Pons (tissue), 1 donor: ENCODE data around the gene FCHSD2.
A peak's percentile ranks its signal among the peaks of the same experiment; 100 is the strongest.

Experiments used
- DNase-seq: peaks from one replicate; pipeline ENCODE4 v3.0.0-alpha.2; 2016; ENCODE audit warnings: low spot score

FCHSD2 gene

DNA sequence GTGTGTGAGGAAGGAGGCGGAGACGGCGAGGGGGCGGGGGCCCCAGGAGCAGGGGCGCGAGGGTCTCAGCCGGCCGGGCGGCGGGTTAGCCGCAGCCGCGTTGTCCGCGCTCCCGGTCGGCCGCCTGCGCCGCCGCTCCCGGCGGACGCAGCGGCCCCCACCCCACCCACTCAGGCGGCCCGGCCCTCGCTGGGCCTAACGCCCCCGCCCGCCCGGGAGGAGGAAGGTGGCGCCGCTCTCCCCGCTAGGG, at the start of gene FCHSD2:
Gene FCHSD2 (minus strand): TSS at position 191 of the 250 bp plus-strand sequence. CDS start 441 bp downstream, outside the sequence.
- no peak for DNase-seq

DNA sequence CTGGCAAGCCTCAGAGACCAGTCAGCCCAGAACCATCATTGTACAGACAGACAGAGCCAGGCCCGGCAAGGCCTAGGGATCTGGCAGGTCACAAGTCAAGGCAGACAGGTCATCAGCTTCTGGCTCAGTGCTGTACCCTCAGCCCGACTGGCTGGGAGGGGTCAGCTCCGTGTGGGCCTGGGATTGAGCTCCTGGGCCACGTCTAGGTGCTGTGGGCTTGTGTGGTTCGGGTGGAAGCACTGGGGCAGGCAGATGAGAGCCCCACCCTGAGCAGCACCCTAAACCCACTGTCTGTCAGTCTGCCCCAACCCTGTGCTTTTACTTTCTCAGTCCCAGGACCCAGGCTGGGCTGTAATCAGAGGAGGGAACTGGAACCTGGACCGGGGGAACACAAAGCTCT, 49.0 kb upstream of the FCHSD2 start:
- no peak for DNase-seq

DNA sequence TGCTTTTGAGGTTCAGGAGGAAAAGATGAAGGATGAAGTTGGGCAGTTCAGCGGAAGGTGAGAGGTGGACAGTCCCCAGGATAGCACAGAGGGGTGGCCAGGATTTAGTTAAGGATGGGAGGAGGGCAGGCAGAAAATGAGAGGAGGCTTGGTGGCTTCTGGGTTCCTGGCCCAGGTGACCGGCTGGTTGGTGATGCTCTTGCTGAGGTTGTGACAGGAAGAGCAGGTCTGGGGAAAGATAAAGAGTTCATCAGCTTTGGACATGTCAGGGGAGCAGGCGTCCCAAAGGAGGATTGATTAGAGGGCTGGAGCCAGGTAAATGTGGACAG, 48.4 kb upstream of the FCHSD2 start:
- no peak for DNase-seq

DNA sequence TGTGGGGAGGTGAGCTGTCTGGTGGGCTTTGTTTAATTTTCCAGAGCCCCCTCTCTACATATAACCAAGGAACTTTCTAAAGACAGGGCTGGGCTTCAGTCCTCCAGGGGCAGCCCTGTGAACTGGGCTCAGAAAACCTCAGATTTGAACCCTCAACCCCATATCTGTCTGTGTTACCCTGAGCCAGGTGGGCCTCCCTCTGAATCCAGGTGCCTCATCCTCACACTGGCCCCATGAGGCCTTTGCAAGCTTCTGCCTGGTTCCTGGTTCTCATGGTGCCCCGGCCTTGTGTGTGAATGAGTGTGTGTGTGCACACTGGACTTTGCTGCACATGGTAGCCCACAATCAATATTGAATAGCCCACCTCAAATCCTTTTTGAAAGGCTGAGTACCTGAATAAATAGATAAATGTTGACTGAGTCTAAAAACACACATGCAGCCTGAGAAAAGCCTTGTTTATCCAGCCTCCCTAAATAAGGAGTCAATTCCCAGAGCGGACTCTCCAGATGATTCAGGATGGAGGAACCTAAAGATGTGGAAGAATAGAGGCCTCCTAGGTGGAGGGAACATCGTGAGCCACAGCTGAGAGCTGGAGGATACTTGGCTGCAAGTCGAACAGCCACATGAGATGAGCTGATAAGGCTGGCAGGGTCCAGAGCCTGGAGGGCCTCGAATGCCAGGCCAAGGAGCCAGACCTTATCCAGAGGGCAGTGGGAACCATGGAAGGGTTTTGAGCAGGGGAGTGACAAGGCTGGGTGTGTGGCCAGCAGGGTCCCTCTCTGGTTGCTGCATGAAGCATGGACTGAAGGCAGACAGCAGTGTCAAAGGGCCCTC, 47.8 kb upstream of the FCHSD2 start:
- no peak for DNase-seq

DNA sequence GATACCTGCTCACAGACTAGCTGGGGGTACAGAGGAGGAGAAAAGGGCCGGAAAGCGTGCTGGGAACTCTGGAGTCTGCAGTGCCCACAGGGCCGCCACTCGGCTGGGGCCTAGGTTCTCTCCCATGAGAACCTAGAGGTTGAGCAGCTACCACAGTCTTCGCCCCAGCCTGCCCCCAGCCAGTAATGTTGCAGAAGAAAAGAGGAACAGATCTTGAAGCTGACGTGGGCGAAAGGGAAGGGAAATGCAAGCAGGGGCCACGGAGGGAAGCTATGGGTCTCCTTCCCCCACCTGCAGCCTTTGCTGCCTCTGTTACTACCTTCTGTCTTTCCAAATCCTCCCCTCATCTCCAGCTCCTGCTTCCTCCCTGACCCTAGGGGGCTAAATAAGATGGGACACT, 47.2 kb upstream of the FCHSD2 start:
- DNase-seq = peak; percentile 71

DNA sequence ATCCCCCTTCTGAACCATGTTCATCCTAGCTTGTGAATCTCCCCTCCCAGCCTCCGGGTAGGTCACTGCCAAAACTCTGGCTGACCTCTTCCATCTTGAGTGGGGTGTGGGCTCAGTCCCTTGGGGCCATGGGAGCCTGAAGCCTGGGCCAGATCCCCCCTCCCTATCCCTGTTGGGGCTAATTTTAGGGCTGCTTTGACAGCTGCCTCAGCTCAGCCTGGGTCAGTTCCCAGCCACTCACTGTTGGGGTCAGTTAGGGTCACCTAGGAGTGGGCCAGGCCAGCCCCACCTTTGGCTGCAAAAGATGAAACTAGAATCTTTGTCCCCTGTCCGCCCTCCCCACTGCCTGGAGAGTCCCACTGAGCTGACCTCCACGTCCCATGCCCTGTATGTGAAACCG, 46.2 kb upstream of the FCHSD2 start:
- no peak for DNase-seq

DNA sequence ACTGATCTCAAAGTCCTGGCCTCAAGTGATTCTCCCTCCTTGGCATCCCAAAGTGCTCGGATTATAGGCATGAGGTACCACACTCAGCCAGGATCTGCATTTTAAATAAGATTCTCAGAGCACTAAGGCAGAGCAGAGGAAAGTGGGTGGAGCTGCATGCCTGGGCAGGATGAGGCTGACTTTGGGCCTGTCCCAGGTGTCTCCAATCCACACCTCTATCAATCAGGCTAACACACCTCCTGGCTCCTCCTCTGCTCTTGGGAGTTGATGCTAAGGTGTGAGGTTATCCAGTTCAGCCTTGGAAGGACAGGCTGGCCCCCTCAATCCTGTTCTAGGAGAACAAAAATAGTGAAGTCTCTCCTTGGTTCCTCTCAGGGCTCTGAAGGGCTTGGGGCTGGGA, 45.7 kb upstream of the FCHSD2 start:
- DNase-seq = no peak

DNA sequence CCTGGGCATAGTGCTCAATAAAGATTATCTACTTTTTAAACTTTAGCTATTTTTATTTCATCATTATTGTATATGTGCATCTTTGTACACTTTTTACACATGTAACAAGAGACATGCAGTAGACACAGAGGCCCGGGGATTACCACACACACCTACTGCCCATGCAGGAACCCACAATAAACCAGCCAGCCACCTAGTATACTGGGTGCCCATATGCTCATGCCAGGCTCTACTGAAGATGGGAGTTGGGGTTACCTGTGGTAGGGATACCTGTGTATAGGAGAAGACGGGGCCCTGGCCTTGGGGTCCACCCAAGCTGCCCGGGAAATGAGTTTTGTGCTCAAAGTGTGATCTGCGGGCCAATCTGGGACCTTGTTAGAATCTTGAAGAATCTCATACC, 44.8 kb upstream of the FCHSD2 start:
- no peak for DNase-seq

DNA sequence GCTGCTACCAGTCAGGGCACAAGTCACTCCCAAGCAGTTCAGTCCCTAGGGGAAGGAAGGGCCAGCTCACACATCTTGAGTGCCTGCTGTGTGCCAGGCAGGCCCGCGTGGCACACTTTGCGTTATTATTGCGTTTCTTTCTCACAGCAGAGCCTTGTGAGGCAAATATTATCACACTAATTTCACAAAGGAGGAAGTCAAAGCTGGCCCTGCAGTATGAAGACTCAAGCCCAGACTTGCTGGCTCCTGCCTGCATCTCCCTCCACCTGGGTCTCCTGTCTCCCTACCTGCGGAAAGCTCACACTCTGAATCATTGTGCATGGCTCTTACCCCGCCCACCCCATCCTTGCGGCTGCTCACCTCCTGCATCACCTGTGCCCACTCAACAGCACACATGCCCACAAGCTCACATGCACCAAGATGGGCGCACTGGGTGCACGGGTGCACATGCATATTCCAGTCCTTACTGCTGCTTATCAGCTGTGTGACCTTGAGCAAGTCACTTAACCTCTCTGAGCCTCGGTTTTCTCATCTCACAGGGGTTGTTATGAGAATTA, 44.3 kb upstream of the FCHSD2 start:
- DNase-seq = no peak

DNA sequence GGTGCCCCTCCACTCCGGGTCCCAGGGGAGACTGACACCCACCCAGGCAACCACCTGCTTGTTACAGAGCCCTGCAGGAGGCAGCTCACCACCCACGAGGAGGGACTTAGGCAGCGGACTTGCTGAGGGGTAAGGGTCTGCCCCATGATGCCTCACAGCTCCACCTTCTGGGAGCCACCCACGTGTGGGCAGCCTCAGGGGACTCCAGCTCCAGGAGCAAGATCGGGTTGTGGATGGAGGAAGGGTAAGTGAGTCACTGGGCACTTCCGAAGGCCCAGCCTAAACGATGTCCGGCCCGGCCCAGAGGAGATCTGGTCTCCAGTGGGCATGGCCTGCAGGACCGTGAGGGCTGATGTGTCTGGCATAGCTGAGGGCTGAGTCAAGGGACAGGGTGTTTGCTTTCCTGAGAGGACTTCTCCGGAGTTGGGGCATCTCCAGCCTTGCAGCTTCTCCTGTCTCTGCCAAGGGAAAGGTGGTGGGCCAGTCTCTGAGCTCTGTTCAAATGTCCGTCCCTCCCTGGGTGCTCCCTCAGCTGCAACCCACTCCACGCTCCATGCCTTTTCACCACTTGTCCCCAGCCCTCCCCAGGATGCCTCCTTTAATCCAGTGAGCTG, 43.7 kb upstream of the FCHSD2 start:
- no peak for DNase-seq

DNA sequence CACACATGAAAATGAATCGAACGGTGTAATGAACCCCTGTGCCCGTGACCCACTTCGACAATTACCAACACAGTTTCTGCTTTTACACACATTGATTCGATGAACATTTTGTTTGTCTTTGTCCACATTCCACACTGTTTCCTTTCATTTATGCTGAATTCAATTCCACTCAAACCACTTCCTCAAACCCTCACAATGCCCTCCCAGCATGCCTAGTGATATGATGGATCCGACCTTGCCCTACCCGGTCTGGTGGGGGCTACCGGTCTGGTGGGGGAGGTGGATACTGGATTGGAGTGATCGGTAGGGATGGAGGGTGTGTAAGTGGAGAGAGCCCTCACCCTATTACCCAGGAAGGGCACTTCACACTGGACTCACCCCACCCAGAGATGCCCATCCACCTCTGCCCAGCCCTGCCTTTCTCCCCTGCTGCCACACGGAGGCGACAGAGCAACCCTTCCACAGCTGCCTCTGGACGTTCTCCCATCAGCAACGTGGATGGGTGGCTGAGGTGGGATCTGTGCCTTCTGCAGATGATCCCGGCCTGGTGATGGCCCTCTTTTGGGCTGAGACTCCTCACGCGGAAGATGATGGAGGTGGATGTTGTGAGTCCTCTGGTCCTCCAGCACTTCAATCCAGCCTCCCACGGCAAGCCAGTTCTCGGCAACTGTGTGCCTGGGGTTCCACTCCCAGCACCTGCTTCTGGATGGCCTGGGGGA, 43.0 kb upstream of the FCHSD2 start:
- peak; percentile 43 for DNase-seq

DNA sequence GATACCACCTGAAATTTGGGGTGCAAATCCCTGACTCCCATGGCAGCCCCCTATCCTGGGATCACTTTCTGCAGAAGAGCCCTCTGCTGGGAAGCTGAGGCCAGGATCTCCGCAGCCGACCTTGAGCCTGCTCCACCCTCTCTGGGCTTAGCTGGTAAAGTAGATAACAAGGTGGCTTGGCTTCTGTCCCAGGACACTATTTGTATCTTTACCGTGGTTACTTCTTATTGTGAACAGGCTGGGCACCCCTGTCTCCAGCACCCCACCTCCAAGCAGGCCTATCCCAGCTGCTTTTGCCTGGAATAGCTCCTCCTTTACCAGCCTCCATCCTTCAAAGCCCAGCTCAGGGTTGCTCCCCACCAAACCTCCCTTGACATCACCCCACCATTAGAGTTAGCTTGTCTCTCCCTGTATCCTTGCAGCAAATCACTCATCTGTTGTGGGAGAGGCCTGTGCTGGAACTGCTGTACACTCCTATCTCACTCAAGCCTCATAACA, 40.8 kb upstream of the FCHSD2 start:
- DNase-seq = no peak

DNA sequence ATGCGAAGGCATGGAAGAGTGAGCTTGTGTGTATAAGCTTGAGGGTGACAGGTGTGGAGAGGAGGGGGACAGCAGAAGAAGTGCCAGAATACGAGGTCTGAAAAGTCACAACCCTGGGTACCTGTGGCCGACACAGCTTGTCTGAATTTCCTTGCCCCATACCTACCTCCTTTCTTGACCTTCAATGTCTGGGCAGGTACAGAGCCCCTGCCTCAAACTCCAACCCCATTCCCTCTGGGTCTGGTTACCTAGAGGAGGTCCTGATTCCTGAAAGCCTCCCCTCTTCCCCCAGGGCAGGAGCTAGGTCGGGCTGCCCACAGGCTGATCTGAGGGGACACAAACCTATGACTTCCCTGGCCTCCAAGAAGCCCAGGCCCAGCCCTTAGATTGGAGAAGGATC, 36.6 kb upstream of the FCHSD2 start:
- DNase-seq = no peak

DNA sequence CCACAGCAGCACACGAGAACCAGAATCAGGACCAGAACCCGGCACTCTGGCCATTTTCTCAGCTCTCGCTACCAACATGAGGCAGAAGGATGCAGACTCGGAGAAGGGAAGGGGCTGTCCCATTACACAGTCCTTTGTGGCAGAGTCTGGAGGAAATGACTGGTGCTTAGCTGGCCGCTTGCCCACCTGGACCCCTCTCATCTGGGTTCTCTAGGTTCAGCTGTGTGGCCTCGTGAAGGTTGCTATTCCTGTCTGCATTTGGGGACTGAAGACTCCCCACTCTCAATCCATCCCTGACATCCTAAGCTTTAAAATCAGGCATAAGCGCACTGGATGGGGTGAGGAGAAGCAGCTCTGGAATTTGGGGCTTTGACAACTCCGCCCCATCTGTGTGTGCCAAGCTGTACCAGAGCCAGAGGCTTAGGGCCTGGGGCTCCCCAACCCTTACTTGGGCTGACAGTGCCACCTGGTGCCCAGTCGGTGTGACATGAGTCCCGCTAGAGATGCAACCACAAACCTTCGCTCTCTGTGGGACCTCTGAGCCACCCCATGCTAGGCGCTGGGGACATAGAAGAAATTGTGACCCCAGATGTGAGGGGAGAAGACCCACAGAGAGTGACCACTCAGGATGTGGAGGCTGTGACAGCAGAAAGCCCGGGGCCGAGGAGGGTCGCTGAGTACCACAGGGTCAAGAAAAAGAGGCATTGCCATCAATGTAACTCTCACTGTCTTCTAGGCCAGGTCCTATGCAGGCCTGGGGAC, 35.8 kb upstream of the FCHSD2 start:
- DNase-seq = peak; percentile 77

DNA sequence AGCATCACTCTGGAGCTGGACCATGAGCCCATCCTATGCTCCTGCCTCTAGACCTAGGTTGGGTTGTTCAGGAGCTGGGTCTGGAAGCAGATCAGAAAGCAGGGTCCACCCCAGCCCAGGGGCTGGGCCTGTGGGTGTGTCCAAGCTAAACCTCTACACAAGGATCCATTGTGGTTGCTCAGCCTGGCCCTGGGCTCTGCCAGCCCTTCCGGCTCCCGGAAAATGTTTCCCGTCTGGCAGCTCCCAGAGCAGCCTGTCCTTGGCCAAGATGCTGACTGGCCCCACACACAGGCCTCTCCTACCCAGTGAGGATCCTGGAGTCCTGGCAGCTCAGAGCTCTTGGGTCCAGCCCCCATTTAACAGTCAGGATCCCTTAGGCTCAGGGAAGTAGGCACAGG, 35.3 kb upstream of the FCHSD2 start:
- DNase-seq = peak; percentile 15

DNA sequence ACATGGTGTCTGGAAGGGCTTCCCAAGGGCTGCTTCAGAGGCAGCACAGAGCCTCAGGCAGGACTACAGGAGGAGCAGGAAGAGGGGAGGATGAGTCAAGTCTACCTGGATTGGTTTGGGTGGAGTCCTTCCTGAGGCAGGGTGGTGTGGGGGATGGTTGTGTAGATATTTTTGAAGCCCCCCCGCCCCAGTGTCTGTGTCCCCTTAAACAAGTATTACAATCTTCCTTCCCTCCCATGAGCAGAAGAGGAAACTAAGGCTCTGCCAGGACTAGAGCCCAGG, 34.7 kb upstream of the FCHSD2 start:
- DNase-seq = no peak

DNA sequence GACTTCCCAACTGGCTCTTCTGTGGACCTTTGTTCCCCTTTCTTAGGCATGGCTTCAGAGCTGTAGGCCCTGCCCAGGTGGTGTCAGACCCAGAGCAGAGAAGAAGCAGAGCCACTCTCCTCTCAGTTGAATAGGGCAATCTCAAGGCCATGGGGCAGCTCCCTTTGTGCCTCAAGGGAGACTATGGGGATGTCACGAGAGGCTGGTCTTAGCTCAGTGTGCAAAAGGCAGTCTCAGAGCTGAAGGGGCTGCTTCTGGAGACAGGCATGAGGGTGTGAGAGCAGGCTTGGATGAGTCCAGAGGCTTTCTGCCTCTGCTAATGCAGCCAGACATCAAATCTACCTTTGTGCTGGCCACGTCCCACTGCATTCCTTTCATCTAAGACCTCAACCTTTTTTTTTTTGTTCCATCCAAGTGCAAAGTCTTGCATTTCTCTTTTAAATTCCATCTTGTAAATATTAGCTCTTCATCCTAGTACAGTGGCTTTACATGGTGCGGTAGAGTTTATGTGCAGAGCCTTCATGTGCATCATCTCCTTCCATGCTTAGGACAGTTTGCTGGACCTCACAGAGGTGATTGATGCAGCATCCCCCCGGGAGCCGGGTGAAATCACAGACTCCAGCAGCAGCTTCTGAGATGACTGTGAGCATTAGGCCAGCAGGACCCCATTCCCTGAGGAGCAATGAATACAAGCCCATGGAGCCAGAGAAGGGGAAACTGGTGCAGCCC, 34.2 kb upstream of the FCHSD2 start:
- no peak for DNase-seq

DNA sequence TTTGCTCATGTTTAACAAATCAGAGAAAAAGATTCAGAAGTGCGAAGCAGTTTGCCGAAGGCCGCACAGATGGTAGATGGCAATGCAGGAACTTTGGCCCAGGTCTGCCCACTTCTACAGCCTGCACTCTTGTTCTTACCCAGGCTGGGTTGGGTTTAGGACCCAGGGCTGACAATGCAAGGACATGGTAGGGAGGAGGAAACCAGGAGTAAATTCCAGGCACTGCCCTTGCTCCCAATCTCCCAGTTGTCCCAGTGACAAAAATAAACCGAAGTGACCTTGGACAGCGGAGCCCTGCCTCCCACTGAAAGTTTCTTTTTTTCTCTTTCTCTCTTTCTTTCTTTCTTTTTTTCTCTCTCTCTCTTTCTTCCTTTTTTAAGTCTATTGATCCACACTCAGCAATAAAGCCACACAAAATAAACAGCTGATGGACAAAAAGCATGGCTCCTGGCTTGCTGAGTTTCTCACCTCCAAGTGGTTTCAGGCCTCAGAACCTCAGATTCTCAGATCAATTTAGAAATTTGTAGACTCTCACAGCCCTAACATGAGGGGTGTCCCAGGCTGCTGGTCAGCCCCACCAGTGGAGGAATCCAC, 33.5 kb upstream of the FCHSD2 start:
- DNase-seq = no peak

DNA sequence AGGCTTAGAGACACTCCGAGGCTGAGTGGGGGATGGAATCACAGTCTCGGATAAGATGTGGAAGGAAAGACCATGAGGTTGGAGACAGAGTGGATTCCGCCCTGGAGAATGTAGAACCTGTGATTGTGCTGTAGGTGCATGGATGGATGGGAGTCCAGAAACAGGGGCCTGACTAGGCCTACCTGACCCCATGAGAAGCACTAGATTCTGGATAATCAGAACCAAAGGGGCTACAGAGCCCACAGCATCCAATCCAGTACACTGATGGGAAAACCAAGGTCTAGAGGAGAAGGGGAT, 32.3 kb upstream of the FCHSD2 start:
- DNase-seq = no peak

DNA sequence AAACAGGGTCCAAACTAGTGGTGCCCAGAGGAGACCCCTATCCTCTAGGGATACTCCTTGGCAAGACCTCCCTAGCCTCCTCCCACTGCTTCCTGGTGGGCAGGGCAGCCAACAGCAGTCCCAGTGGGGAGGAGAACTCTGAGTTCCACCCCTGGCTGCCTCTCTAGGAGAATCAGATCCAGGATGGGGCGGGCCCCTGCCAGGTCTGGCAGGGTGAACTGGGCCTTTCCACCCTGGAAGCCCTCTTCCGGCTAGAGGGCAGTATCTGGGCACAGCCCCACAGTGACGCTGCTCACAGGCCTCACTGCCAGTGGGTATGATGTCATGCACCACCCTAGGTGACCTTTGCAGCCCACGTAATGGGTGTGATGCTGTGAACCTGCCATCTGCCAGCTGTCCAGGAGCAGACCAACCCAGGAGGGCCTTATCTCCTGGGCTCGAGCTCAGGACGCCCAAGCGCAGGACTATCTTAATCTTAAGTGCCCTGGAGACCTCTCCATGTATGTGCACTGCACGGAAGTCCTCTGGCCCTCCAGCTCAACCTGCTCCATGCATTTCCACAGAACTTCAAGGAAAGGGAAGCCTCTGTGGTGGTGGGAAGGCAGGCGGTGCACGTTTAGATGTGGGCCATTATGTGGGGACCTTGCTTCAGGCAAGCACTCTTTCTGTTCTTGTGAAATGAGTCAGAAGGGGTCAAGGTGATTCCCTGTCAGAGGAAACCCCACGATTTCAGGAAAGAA, 31.8 kb upstream of the FCHSD2 start:
- no peak for DNase-seq
